Measurements from ENCODE around the gene ZNF14. TPM values are rescaled to one million over a fixed set of nuclear protein-coding genes. Genes with fewer than 3 reads are reported as not detected.
"Not testable (repeated sequence)": the region's sequence is repeated elsewhere in the genome, so short reads cannot be mapped to it uniquely, and the experiment has no call there.

The ZNF14 gene
- total RNA-seq, 2 donors from 2014 or later, result 9.5 to 9.9 TPM

DNA sequence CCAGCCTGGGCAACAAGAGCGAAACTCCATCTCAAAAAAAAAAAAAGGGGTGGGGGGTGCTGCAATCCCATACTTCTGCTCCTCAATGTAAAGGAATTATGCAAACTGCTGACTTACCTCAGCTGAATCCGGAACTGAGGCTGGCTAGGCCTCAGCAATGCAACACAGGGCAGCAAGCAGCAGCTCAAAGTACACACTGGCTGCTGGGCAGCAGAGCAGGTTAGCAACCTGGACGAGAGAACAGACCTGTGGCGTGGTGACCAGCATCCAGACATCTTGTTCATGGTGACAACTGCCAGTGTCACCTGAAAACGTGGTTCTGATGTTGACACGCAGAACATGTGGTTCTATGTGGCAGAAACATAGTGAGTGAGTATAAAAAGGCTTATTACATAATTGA is 28.1 kb downstream of the ZNF14 start:
- WGBS, result 90% methylated on average over 6 of the region's 6 CpGs
- DNase-seq (ENCODE audit: low spot score), result no peak
- H3K9me3 ChIP-seq, result no peaks in the 10 kb centered on the region
- no peak for TF ChIP-seq POLR2AphosphoS5 (IDR thresholded peaks at IDR 0.05)
- no peak for TF ChIP-seq POLR2A (IDR thresholded peaks at IDR 0.05)
- TF ChIP-seq CTCF (IDR thresholded peaks at IDR 0.05), result no peak
- H3K27me3 ChIP-seq (replicated peaks; ENCODE audit: insufficient read depth), result no peaks in the 10 kb centered on the region
- H3K27ac ChIP-seq, result no peak overlapping the region
- no peaks in the 10 kb centered on the region for H3K4me1 ChIP-seq (replicated peaks)
- no peaks in the 10 kb centered on the region for H3K36me3 ChIP-seq
- intact Hi-C loops (cut with DNase I), result no loop called here
- H3K4me3 ChIP-seq, result no peak overlapping the region

GRCh38 chr19:19700493-19700892 is 32.4 kb downstream of the ZNF14 start:
- H3K27ac ChIP-seq; intact Hi-C loops (cut with DNase I); H3K4me1 ChIP-seq (replicated peaks); H3K27me3 ChIP-seq (replicated peaks; ENCODE audit: insufficient read depth); H3K9me3 ChIP-seq; H3K36me3 ChIP-seq; H3K4me3 ChIP-seq; DNase-seq (ENCODE audit: low spot score): not testable (repeated sequence)
- 91% methylated on average over 1 of the region's 1 CpG for WGBS

DNA sequence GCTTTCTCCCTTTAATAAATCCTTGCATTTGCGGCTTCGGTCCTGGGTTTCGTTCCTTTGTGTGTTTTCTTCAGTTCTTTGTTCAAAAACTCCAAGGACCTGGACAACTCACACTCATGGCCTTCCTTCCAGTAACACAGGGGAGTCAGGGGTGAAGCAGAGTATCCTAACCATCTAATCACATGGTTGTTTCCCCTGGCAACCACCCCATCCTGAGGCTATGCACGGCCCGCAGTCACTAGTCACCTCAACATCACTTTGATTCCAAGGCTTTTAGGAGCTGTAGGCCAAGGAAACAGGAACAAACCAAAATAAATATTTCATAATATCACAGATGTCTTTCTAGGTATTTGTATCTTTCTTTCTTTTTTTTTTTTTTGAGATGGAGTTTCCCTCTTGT is 35.3 kb downstream of the ZNF14 start:
- Histone ChIP-seq H3K27me3 (replicated peaks; ENCODE audit: insufficient read depth) (no peaks in the 10 kb centered on the region), H3K36me3 (no peaks in the 10 kb centered on the region), H3K4me3 (no peak overlapping the region), H3K4me1 (replicated peaks) (no peaks in the 10 kb centered on the region), H3K9me3 (no peaks in the 10 kb centered on the region), H3K27ac (no peak overlapping the region)
- intact Hi-C loops (cut with DNase I), result no loop called here
- no peak for DNase-seq (ENCODE audit: low spot score)
- no peak for TF ChIP-seq CTCF (IDR thresholded peaks at IDR 0.05)
- TF ChIP-seq POLR2AphosphoS5 (IDR thresholded peaks at IDR 0.05), result no peak
- no peak for TF ChIP-seq POLR2A (IDR thresholded peaks at IDR 0.05)
- WGBS, result 91% methylated on average over 5 of the region's 5 CpGs

- no peak for DNase-seq (ENCODE audit: low spot score)
- 55% methylated on average over 2 of the region's 2 CpGs for WGBS
- TF ChIP-seq CTCF (IDR thresholded peaks at IDR 0.05) (no peak), POLR2A (IDR thresholded peaks at IDR 0.05) (no peak), POLR2AphosphoS5 (IDR thresholded peaks at IDR 0.05) (no peak)
Observed at GRCh38 chr19:19696386-19696785, 36.5 kb downstream of the ZNF14 start.

GRCh38 chr19:19691683-19692082 is 41.2 kb downstream of the ZNF14 start:
- Histone ChIP-seq H3K36me3 (no peaks in the 10 kb centered on the region), H3K4me3 (no peak overlapping the region), H3K27me3 (replicated peaks; ENCODE audit: insufficient read depth) (no peaks in the 10 kb centered on the region), H3K27ac (no peak overlapping the region), H3K9me3 (no peaks in the 10 kb centered on the region), H3K4me1 (replicated peaks) (no peaks in the 10 kb centered on the region)
- TF ChIP-seq POLR2A (IDR thresholded peaks at IDR 0.05) (no peak), CTCF (IDR thresholded peaks at IDR 0.05) (no peak), POLR2AphosphoS5 (IDR thresholded peaks at IDR 0.05) (no peak)
- intact Hi-C loops (cut with DNase I), result no loop called here
- DNase-seq (ENCODE audit: low spot score), result no peak
- 87% methylated on average over 10 of the region's 10 CpGs for WGBS

More at GRCh38 chr19:19696386-19696785, 36.5 kb downstream of the ZNF14 start:
- H3K27me3 ChIP-seq (replicated peaks; ENCODE audit: insufficient read depth), result no peaks in the 10 kb centered on the region
- no peaks in the 10 kb centered on the region for H3K36me3 ChIP-seq
- H3K4me3 ChIP-seq, result no peak overlapping the region
- intact Hi-C loops (cut with DNase I), result no loop called here
- H3K9me3 ChIP-seq, result no peaks in the 10 kb centered on the region
- H3K4me1 ChIP-seq (replicated peaks), result no peaks in the 10 kb centered on the region
- no peak overlapping the region for H3K27ac ChIP-seq

- H3K4me3 ChIP-seq; H3K36me3 ChIP-seq; H3K27me3 ChIP-seq (replicated peaks; ENCODE audit: insufficient read depth); H3K27ac ChIP-seq; H3K9me3 ChIP-seq; intact Hi-C loops (cut with DNase I); H3K4me1 ChIP-seq (replicated peaks); DNase-seq (ENCODE audit: low spot score): not testable (repeated sequence)
- 98% methylated on average over 10 of the region's 10 CpGs for WGBS
Observed at GRCh38 chr19:19689023-19689422, 43.9 kb downstream of the ZNF14 start.
